GM19455 (cell line): Measurements from ENCODE around the gene COL17A1.

ENCODE experiments used
- ATAC-seq: cut with Tn5 transposase; IDR thresholded peaks from one replicate; pipeline ENCODE4 v1.9.1; 2021; ENCODE audit not compliant: unreplicated experiment

Gene COL17A1

DNA sequence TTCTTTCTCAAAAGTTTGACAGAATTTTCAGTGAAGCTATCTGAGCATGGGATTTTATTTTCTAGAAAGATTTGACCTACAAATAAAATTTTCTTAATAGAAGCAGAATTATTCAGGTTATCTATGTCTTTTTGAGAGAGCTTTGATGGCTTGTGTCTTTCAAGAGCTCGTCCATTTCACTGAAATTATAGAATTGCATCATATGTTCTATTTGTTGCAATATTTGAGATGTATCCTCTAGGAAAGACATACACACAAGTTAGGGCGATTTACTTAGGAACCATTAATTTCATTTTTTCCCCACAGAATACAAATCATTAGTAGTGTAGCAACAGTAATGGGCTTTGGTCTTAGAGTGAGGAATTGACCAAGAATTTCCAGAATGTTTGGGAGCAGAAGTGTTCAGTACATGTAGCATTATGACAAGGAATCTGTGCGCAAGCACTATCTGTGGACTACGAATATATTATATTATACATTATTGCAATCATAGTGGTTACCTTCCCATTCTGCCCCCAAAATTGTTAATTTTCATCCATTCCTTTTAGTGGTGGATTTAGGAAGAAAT lies 12.8 kb upstream of the COL17A1 start:
- ATAC-seq, result no peak

- no peak for ATAC-seq
Measured at GRCh38 chr10:104096692-104097091, 11.0 kb upstream of the COL17A1 start.

GRCh38 chr10:104092749-104093148 lies 7.1 kb upstream of the COL17A1 start:
- ATAC-seq, result no peak

GRCh38 chr10:104090611-104091010 lies 4.9 kb upstream of the COL17A1 start:
- ATAC-seq, result no peak

GRCh38 chr10:104089621-104090020 lies 3.9 kb upstream of the COL17A1 start:
- ATAC-seq, result no peak

- ATAC-seq, result no peak
Measured at GRCh38 chr10:104088239-104088638, 2.6 kb upstream of the COL17A1 start.

GRCh38 chr10:104084482-104085142 lies 1.1 kb downstream of the COL17A1 start:
- ATAC-seq, result no peak

DNA sequence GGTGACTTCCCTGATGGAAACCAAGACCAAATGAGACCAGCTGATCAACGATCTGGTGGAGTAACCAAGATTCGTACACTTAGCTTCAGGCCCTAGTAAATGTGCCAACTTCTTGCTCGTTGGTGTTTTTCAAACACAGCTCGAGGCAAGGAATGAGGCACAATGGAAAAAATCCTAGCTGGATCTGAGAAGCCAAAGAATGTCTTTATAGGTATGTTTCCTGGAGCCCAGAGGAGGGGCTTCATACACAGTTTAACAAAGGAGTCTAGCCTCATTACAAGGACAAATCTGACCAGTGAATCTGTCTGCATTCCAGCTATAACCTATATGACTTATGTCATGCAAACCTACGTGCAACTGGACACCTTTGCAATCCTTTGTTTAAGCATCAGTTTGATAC lies 3.7 kb downstream of the COL17A1 start:
- no peak for ATAC-seq

DNA sequence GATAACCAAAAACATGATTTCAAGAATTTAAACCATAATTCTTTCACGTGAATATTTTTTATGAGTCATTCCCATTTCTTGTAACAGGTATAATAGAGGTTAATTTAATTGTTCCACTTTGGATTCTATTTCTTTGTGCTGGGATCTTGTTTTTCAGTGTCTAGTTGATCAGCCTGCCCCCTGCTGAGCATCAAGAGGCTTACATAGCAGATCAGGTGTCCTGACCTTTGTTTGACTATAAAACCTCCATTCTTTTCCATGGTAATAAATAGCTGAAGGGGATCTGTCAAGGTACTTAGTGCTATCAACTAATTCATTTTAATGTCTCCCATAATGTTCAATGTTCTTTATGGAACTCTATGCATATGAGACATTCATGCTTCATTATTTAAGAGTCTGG lies 4.9 kb downstream of the COL17A1 start:
- no peak for ATAC-seq

GRCh38 chr10:104077663-104078151 lies 8.0 kb downstream of the COL17A1 start:
- ATAC-seq, result no peak

- ATAC-seq, result no peak
Measured at GRCh38 chr10:104077247-104077646, 8.4 kb downstream of the COL17A1 start.

GRCh38 chr10:104076743-104077160 lies 8.9 kb downstream of the COL17A1 start:
- no peak for ATAC-seq

DNA sequence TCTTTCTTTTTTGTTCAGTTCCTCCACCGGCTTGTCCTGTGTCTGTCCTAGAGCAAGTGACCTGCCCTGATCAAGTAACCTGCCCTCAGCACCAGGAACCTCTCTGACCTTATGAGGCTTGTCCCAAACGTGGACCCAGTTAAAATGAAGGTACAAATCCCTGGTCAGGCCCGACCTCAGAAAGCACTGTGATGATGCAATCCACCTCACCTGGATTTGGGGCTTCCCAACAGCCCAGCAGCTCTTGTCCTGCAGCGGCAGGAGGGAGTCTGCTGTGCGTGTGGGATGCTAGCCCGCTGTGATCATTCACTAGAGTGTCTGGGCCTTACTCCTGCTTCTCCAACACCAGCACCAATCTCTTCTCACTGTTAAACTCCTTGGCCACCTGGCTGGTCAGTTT lies 11.2 kb downstream of the COL17A1 start:
- ATAC-seq, result no peak

GRCh38 chr10:104072786-104073185 lies 12.9 kb downstream of the COL17A1 start:
- ATAC-seq, result no peak

DNA sequence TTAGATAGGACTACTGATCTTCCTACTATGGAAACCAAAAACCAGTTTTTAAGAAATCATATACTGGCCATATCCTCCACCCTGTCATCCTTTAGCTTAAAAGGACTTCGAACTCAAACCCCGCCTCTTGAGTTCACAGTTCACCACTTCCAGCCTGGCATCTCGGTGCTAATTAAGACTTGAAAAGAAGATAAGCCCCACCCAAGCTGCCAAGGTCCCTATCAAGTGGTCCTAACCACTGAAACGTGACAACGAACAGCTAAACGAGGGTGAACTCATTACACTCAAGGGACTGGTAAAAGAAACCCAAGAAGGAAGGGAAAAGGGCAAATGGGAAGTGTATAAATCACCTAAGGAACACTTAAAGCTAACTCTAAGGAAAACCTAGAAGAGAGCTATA lies 16.1 kb downstream of the COL17A1 start:
- ATAC-seq, result no peak

- ATAC-seq, result no peak
Measured at GRCh38 chr10:104067525-104067924, 18.2 kb downstream of the COL17A1 start.

DNA sequence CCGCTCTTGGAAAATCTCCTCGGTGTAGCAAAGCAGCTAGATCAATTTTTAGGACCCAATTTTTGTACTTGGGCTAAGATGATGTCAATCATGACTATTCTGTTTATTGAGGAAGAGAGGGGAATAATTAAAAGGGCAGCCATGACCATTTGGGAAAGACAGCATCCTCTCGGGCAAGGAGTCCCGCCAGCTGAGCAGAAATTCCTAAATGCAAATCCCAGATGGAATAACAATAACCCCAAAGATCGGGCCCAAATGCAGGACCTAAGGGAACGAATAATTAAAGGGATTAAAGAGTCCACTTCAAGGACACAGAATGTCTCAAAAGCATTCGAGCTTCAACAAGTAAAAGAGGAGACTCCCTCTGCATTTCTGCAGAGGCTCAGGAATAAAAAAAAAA lies 18.7 kb downstream of the COL17A1 start:
- no peak for ATAC-seq

DNA sequence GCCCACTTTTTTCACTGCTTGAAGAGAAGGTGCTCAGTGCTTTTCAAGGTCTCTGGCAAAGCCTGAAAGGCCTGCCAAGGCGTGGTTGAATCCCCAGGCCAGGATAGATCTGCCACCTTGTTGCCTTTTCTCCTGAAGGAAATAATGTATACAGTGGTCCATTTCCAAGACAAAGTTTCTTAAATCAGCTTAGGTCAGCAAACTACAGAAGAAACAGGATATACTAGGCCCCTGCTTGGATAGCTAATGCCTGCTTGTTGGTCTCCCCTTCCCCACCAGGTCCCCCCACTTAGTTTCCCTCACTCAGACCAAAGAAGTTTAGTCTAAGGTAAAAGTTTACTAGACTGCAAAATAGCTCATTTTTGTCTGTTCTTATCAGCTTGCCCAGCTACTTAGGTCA lies 19.9 kb downstream of the COL17A1 start:
- ATAC-seq, result no peak

DNA sequence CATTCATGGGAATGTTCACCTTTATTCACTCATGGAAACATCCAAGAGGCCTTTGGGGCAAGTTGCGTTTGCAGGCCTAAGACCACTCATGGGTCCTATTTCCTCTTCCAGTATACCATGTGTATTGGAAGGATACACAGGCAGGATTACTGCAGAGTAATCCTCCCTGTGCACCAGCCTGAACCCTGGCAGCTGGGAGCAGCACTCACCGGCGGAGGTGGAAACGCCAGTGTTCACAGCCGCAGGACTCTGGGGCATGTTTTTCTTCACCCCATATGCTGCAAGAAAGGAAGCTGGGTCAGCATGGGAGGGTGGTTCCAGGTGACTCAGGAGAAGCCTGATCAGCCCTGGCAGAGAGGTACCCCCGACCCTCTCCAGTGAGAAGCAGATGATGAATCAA lies 24.5 kb downstream of the COL17A1 start:
- ATAC-seq, result no peak

DNA sequence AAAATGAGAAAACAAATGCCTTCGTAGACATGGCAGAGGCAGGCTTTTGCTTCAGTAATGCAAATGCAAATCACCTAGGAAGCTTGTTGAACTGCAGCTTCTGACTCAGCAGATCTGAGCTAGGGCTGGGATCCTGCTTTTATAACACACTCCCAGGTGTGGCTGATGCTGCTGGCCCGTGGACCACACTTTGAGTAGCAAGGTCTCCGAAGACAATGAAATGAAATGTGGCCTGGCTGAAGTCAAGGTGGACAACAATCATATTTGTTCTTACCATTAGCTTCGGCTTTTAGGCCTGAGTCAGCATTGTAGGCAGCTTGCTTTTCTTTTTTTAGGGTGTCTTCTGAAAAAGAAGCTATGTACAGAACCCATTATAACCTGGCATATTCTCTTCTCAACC lies 26.3 kb downstream of the COL17A1 start:
- ATAC-seq, result no peak

- no peak for ATAC-seq
Measured at GRCh38 chr10:104057717-104058116, 28.0 kb downstream of the COL17A1 start.

DNA sequence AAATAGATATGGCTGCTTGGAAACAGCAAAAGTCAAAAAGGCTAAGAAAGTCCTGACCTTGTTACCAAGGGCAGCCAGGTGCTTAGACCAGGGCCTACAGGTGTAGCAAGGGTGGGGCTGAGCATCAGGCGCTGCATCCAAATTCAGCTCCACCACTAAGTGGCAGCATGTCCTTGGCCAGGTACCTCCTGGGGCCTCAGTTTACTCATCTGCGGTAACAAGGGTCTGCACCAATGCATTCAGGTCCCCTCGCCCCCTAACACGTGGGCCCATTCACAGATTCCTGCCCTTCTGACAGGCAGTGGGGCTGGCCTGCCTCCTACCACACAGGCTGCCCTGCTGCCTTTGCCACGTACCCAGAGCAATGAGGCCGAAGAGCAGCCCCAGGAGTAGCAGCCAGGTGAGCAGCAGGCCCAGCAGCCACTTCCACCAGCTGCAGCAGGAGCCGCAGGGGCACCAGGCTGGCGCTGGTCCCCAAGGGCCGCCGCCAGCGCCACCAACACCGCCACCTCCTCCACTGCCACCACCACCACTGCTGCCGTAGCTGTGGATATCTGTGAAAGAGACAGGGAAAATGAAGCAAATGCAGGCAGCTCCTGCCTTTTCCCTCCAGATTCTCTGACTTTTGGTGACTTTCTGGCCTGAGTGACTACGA lies 28.9 kb downstream of the COL17A1 start:
- no peak for ATAC-seq
